ENCODE data around the gene PRSS35. TPM values are rescaled to one million over a fixed set of nuclear protein-coding genes. Genes with fewer than 3 reads are reported as not detected.

The PRSS35 gene
- total and polyA plus RNA-seq, 2 of the 8 experiments (the other 6 are each of a cell fraction or from before 2014, with no cell fraction given), result 1.3 to 2.9 TPM

- no peak overlapping the region for H3K56ac ChIP-seq (replicated peaks; ENCODE audit: insufficient read length, low read depth, low read length)
- H3K79me2 ChIP-seq (ENCODE audit: control insufficient read depth in 1 of 2, insufficient read depth in 2 of 2, low read length in 2 of 2), result no peaks in the 10 kb centered on the region
- peak; percentile 93 for FAIRE-seq
- H3K4me3 ChIP-seq (ENCODE audit: extremely low read depth in 1 of 4, insufficient read depth in 2 of 4, low read depth in 3 of 4, low read length in 4 of 4), result no peak overlapping the region
- no peaks in the 10 kb centered on the region for H3K9me3 ChIP-seq (ENCODE audit: insufficient read depth in 2 of 2, low read depth in 1 of 2, low read length in 1 of 2)
- ChIA-PET CTCF (ENCODE audit: partially characterized antibody) (interaction anchor here (0.6 to 15.4 kb wide), 30 partner anchors 8 to 751 kb away, joined by 3 to 310 read pairs (median 4); partner anchors contain the start of genes DOP1A and UBE3D), POLR2A (ENCODE audit: partially characterized antibody) (no interaction called here)
- H4K91ac ChIP-seq (replicated peaks; ENCODE audit: insufficient read length, low read length), result no peak overlapping the region
- no peak overlapping the region for H3K14ac ChIP-seq (ENCODE audit: insufficient read length)
- no peak overlapping the region for H4K8ac ChIP-seq (ENCODE audit: extremely low read depth, insufficient read depth, low read length)
- no peak for TF ChIP-seq YY1 (IDR thresholded peaks at IDR 0.05; ENCODE audit: low read depth, low read length)
- TF ChIP-seq RAD21 (IDR thresholded peaks at IDR 0.05 in 1 of 2, conservative IDR thresholded peaks at IDR 0.05 in 1 of 2; ENCODE audit: low read depth in 2 of 2, low read length in 2 of 2), result peak; percentile 92
- TF ChIP-seq BCL11A (IDR thresholded peaks at IDR 0.05; ENCODE audit: low read depth in 2 of 2, low read length in 2 of 2), result no peak
- TF ChIP-seq MAFK (IDR thresholded peaks at IDR 0.05; ENCODE audit: low read depth, low read length), result no peak
- no peak for TF ChIP-seq TAF1 (IDR thresholded peaks at IDR 0.05; ENCODE audit: low read depth, low read length)
- peak in 2 of 3 experiments; percentile 69; a peak in 3 of 4 replicates for TF ChIP-seq CTCF (IDR thresholded peaks at IDR 0.05; ENCODE audit: control extremely low read depth in 1 of 3, insufficient read depth in 1 of 3, low read depth in 1 of 3, low read length in 3 of 3)
- no peak overlapping the region for H2BK12ac ChIP-seq (ENCODE audit: low read depth, low read length)
- no peak overlapping the region for H3K18ac ChIP-seq (ENCODE audit: extremely low read depth, low read length)
- no peak overlapping the region for H3K27ac ChIP-seq (ENCODE audit: low read depth, low read length)
- no peaks in the 10 kb centered on the region for H4K20me1 ChIP-seq (replicated peaks in 1 of 2; ENCODE audit: control insufficient read depth in 1 of 2, insufficient read depth in 2 of 2, low read length in 2 of 2)
- H3K23me2 ChIP-seq (ENCODE audit: low read depth, low read length), result peaks cover 10% of the 10 kb centered on the region
- H3K23ac ChIP-seq (ENCODE audit: insufficient read length), result no peak overlapping the region
- no peak overlapping the region for H2AFZ ChIP-seq (ENCODE audit: low read length)
- H3K4me2 ChIP-seq (ENCODE audit: insufficient read depth in 1 of 2, low read depth in 2 of 2, low read length in 2 of 2), result no peak overlapping the region
- no peak overlapping the region for H2BK20ac ChIP-seq (ENCODE audit: low read length)
- 34% methylated on average over 4 of the region's 4 CpGs; no CpG with 5 or more reads in 1 of the 2 experiments for WGBS, 2 experiments (ENCODE audit: extremely low coverage in 1 of 2, insufficient coverage in 1 of 2, insufficient read length in 1 of 2, insufficient replicate concordance in 2 of 2, low coverage in 1 of 2, low lambda C conversion rate in 2 of 2, missing lambda C conversion rate in 1 of 2)
- H2BK120ac ChIP-seq (replicated peaks; ENCODE audit: low read depth, low read length), result no peak overlapping the region
- no peaks in the 10 kb centered on the region for H3K79me1 ChIP-seq (ENCODE audit: low read depth, low read length)
- peaks cover 0 to 4% (median 0%) of the 10 kb centered on the region in 4 experiments; a peak in 3 of 7 replicates for H3K4me1 ChIP-seq (replicated peaks in 1 of 4; ENCODE audit: control insufficient read depth in 3 of 4, insufficient read depth in 4 of 4, low read length in 3 of 4)
- no peak overlapping the region for H4K5ac ChIP-seq (ENCODE audit: insufficient read length, low read depth, low read length)
- DNase-seq (ENCODE audit: low read depth in 1 of 2, low spot score in 2 of 2), result no peak
- H3K36me3 ChIP-seq (ENCODE audit: control insufficient read depth in 2 of 4, insufficient read depth in 4 of 4, low read length in 3 of 4), result no peaks in the 10 kb centered on the region
- H2AK5ac ChIP-seq (ENCODE audit: low read depth, low read length), result no peak overlapping the region
- H2BK5ac ChIP-seq (ENCODE audit: low read depth, low read length), result no peak overlapping the region
- no peak overlapping the region for H3K4ac ChIP-seq (replicated peaks; ENCODE audit: insufficient read length, low read depth, low read length)
- no peak overlapping the region for H3K9ac ChIP-seq (replicated peaks in 1 of 4; ENCODE audit: extremely low read depth in 1 of 4, low read depth in 3 of 4, low read length in 3 of 4)
- H2BK15ac ChIP-seq (ENCODE audit: low read length), result no peak overlapping the region
- no peaks in the 10 kb centered on the region for H3K27me3 ChIP-seq (replicated peaks in 1 of 4; ENCODE audit: control insufficient read depth in 3 of 4, extremely low read depth in 1 of 4, insufficient read depth in 3 of 4, low read length in 3 of 4)
Measured at GRCh38 chr6:83514866-83515466, 2.6 kb downstream of the PRSS35 start.
